GM12875 (cell line): ENCODE measurements around the gene TRDN.
"Not testable (repeated sequence)": the region's sequence is repeated elsewhere in the genome, so short reads cannot be mapped to it uniquely, and the experiment has no call there.

Source experiments
- H3K4me3 ChIP-seq: one replicate; pipeline ENCODE4 v1.5.1; 2011; ENCODE audit warnings: low read depth, low read length, control low read depth
- CTCF ChIP-seq: IDR thresholded peaks from 2 replicates; pipeline ENCODE4 v1.5.1; 2011; ENCODE audit warnings: low read depth, mild to moderate bottlenecking, control low read depth, inconsistent platforms, low read length, moderate library complexity, borderline replicate concordance; ENCODE audit not compliant: insufficient read depth

Gene TRDN

DNA sequence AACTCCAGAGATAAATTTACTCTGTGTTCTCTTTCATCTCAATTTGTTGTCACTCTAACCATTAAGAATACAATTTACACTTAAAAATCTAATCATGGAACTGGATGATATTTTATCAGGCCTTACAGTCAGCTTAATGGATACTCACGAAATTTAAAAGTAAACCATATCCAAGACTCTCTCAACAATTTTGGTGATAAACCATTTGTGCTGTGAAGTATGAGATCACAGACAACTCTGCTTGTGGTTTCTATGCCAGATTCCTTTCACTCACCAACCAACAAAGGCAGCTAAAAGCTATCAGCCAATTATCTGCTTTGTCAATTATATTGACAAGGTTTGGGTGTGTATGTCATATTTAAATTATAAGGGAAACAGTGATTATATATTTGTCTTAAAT, 155.8 kb downstream of the TRDN start:
- no peak for TF ChIP-seq CTCF
- no peak overlapping the region for H3K4me3 ChIP-seq

DNA sequence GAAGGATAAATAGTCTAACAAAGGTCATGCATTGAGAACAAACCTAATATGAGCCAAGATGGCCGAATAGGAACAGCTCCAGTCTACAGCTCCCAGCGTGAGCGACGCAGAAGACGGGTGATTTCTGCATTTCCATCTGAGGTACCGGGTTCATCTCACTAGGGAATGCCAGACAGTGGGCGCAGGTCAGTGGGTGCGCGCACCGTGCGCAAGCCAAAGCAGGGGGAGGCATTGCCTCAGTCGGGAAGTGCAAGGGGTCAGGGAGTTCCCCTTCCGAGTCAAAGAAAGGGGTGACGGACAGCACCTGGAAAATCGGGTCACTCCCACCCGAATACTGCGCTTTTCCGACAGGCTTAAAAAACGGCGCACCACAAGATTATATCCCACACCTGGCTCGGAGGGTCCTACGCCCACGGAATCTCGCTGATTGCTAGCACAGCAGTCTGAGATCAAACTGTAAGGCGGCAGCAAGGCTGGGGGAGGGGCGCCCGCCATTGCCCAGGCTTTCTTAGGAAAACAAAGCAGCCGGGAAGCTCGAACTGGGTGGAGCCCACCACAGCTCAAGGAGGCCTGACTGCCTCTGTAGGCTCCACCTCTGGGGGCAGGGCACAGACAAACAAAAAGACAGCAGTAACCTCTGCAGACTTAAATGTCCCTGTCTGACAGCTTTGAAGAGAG, 164.6 kb downstream of the TRDN start:
- not testable (repeated sequence) for H3K4me3 ChIP-seq

DNA sequence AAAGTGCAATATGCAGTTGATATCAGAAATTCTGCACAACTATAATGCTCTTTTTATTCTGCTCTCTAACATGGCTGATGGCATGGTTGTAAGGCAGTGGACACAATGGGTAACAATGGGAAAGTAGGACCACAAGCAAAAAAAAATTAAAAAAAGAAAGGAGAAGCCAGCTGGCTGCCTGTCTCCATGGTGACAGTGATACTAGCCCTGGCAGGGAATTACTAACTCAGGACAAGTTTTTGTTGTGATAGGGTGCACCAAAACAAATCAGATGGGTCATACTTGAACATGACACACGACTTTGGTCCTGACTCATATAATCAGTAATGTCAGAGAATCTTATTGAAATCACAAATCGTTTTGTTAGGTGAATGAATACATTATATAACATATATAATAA, 169.4 kb downstream of the TRDN start:
- no peak for TF ChIP-seq CTCF
- no peak overlapping the region for H3K4me3 ChIP-seq

- H3K4me3 ChIP-seq, result no peak overlapping the region
- TF ChIP-seq CTCF, result no peak
Observed at GRCh38 chr6:123462152-123462551, 174.6 kb downstream of the TRDN start.

GRCh38 chr6:123458218-123458617, 178.5 kb downstream of the TRDN start:
- H3K4me3 ChIP-seq, result no peak overlapping the region
- no peak for TF ChIP-seq CTCF

DNA sequence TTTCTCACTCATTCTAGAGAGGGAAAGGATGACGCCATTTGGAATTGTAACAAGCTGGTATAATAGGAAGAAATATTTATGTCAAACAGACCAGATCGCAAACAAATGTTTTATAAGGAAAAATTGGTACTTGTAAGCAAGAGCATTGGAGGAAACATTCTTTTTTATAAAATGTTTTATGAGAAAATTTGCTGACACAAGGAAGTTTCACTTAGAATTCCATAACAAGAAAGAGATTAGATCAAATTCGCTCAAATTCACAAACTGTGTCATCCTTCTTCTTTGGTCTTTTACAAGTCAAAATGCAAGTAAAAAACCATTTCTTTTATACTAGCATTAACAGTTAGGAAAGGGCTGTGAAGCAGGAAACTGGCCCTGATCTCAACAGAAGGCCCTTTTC, 179.9 kb downstream of the TRDN start:
- no peak overlapping the region for H3K4me3 ChIP-seq
- TF ChIP-seq CTCF, result no peak

- no peak for TF ChIP-seq CTCF
- no peak overlapping the region for H3K4me3 ChIP-seq
Observed at GRCh38 chr6:123454448-123454847, 182.3 kb downstream of the TRDN start.

DNA sequence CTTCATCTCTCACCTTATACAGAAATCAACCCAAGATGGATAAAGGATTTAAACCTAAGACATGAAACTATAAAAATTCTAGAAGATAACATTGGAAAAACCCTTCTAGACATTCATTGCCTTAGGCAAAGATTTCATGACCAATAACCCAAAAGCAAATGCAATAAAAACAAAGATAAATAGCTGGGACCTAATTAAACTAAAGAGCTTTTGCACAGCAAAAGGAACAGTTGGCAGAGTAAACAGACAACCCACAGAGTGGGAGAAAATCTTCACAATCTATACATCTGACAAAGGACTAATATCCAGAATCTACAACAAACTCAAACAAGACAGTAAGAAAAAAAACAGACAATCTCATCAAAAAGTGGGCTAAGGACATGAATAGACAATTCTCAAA, 183.7 kb downstream of the TRDN start:
- H3K4me3 ChIP-seq, result not testable (repeated sequence)
